Transverse colon (tissue), 4 donors: ENCODE results near the gene TEDDM1.

Experiments
- POLR2AphosphoS5 ChIP-seq, 3 donors: sonication (generic); formaldehyde crosslinking; IDR thresholded peaks; one replicate each; pipeline ENCODE4 v1.6.1; 2016; ENCODE audit warnings: antibody characterized with exemption in 3 of 3
- TF ChIP-seq, protein P1 (sequence below), 5 experiments: fragments of 200-600 bp in 3 of 5; fragments of 450-650 bp in 2 of 5; sonication (generic) in 3 of 5; IDR thresholded peaks; 1 replicate in 2 of 5; 2 replicates in 3 of 5; pipeline ENCODE4 v1.5.1; 2016 to 2017; ENCODE audit warnings: antibody characterized with exemption in 5 of 5, inconsistent platforms in 3 of 5, mild to moderate bottlenecking in 2 of 5, moderate library complexity in 1 of 5

DNA sequence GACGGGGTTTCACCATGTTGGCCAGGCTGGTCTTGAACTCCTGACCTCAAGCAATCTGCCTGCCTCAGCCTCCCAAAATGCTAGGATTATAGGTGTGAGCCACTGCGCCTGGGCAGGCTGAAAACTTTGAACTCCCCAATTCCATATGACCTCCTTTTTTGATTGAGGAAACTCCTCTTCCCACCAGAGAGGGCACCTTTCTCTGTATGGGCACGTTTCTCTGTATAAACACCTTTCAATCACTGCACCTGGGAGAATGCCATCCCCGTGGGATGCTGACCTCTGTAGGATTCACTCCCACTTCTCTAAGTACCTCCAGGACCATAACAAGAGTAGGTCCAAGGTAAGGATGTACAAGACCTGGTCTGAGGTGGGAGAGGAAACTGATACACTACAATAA lies 9.7 kb upstream of the TEDDM1 start:
- no peak for TF ChIP-seq POLR2AphosphoS5 (IDR thresholded peaks at IDR 0.05)
- TF ChIP-seq, protein P1, sequence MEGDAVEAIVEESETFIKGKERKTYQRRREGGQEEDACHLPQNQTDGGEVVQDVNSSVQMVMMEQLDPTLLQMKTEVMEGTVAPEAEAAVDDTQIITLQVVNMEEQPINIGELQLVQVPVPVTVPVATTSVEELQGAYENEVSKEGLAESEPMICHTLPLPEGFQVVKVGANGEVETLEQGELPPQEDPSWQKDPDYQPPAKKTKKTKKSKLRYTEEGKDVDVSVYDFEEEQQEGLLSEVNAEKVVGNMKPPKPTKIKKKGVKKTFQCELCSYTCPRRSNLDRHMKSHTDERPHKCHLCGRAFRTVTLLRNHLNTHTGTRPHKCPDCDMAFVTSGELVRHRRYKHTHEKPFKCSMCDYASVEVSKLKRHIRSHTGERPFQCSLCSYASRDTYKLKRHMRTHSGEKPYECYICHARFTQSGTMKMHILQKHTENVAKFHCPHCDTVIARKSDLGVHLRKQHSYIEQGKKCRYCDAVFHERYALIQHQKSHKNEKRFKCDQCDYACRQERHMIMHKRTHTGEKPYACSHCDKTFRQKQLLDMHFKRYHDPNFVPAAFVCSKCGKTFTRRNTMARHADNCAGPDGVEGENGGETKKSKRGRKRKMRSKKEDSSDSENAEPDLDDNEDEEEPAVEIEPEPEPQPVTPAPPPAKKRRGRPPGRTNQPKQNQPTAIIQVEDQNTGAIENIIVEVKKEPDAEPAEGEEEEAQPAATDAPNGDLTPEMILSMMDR (IDR thresholded peaks at IDR 0.05): no peak
